HG03342 (cell line): ENCODE measurements around the gene KLF13.
A peak's percentile ranks its signal among the peaks of the same experiment; 100 is the strongest.

ENCODE experiments used
- ATAC-seq: cut with Tn5 transposase; IDR thresholded peaks from one replicate; pipeline ENCODE4 v1.9.1; 2021; ENCODE audit warnings: mild to moderate bottlenecking, moderate library complexity; ENCODE audit not compliant: unreplicated experiment

The KLF13 gene

GRCh38 chr15:31331389-31331788 is 4.8 kb downstream of the KLF13 start:
- ATAC-seq: no peak

- no peak for ATAC-seq
Observed at GRCh38 chr15:31332020-31332680, 5.5 kb downstream of the KLF13 start.

- no peak for ATAC-seq
Observed at GRCh38 chr15:31332681-31333071, 6.0 kb downstream of the KLF13 start.

- no peak for ATAC-seq
Observed at GRCh38 chr15:31333119-31333518, 6.5 kb downstream of the KLF13 start.

GRCh38 chr15:31333820-31334219 is 7.2 kb downstream of the KLF13 start:
- no peak for ATAC-seq

GRCh38 chr15:31335989-31336592 is 9.5 kb downstream of the KLF13 start:
- no peak for ATAC-seq

GRCh38 chr15:31336593-31337295 is 10.1 kb downstream of the KLF13 start:
- no peak for ATAC-seq

- no peak for ATAC-seq
Observed at GRCh38 chr15:31337352-31338031, 10.9 kb downstream of the KLF13 start.

GRCh38 chr15:31338318-31338878 is 11.8 kb downstream of the KLF13 start:
- peak; percentile 46 for ATAC-seq

- ATAC-seq: peak; percentile 53
Observed at GRCh38 chr15:31338879-31339557, 12.4 kb downstream of the KLF13 start.

GRCh38 chr15:31339558-31339895 is 12.9 kb downstream of the KLF13 start:
- no peak for ATAC-seq

GRCh38 chr15:31340047-31340446 is 13.4 kb downstream of the KLF13 start:
- ATAC-seq: no peak

GRCh38 chr15:31340592-31340991 is 14.0 kb downstream of the KLF13 start:
- no peak for ATAC-seq

GRCh38 chr15:31341071-31341470 is 14.4 kb downstream of the KLF13 start:
- ATAC-seq: no peak

- no peak for ATAC-seq
Observed at GRCh38 chr15:31341496-31342195, 15.0 kb downstream of the KLF13 start.

- ATAC-seq: no peak
Observed at GRCh38 chr15:31342381-31342780, 15.7 kb downstream of the KLF13 start.

- ATAC-seq: no peak
Observed at GRCh38 chr15:31342781-31343626, 16.4 kb downstream of the KLF13 start.

GRCh38 chr15:31343831-31344230 is 17.2 kb downstream of the KLF13 start:
- no peak for ATAC-seq

GRCh38 chr15:31344266-31344665 is 17.6 kb downstream of the KLF13 start:
- no peak for ATAC-seq
